VCaP (cell line): ENCODE measurements around the gene SMARCD1.

Experiments used
- H3K27ac ChIP-seq: fragments of 450-650 bp; 2 replicates; pipeline ENCODE4 v1.5.1; 2017
- CTCF ChIP-seq: fragments of 450-650 bp; conservative IDR thresholded peaks from 2 replicates; pipeline ENCODE4 v1.5.1; 2017; ENCODE audit warnings: mild to moderate bottlenecking, moderate library complexity

Gene SMARCD1

GRCh38 chr12:50090391-50090790, 5.2 kb downstream of the SMARCD1 start:
- H3K27ac ChIP-seq, result no peak overlapping the region
- TF ChIP-seq CTCF, result no peak

GRCh38 chr12:50097952-50098351, 12.8 kb downstream of the SMARCD1 start:
- H3K27ac ChIP-seq, result no peak overlapping the region
- no peak for TF ChIP-seq CTCF

GRCh38 chr12:50099302-50100008, 14.3 kb downstream of the SMARCD1 start:
- no peak for TF ChIP-seq CTCF
- H3K27ac ChIP-seq, result no peak overlapping the region

DNA sequence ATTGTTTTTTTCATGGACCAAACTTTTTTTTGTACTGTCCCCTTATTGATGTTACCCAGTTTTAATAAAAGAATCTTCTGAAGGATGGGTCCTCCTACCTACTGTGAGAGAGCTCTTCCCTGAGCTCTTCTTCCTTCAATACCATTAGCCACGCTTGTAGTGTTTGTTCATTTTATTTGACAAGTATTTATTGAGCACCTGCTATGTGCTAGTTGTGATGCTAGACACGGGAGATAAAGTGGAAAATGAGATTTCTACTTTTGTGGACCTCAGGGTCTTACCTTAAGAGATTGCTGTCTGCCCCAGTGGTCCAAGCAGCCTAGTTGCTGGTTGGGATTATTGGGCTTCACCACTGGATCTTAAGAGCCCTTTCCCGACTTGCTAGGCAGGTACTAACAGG, 15.4 kb downstream of the SMARCD1 start:
- TF ChIP-seq CTCF, result no peak
- no peak overlapping the region for H3K27ac ChIP-seq

- H3K27ac ChIP-seq, result no peak overlapping the region
Measured at GRCh38 chr12:50101663-50102062, 16.5 kb downstream of the SMARCD1 start.

GRCh38 chr12:50102131-50102531, 17.0 kb downstream of the SMARCD1 start:
- no peak overlapping the region for H3K27ac ChIP-seq
- TF ChIP-seq CTCF, result no peak

More at GRCh38 chr12:50101663-50102062, 16.5 kb downstream of the SMARCD1 start:
- peak; percentile 69 for TF ChIP-seq CTCF

DNA sequence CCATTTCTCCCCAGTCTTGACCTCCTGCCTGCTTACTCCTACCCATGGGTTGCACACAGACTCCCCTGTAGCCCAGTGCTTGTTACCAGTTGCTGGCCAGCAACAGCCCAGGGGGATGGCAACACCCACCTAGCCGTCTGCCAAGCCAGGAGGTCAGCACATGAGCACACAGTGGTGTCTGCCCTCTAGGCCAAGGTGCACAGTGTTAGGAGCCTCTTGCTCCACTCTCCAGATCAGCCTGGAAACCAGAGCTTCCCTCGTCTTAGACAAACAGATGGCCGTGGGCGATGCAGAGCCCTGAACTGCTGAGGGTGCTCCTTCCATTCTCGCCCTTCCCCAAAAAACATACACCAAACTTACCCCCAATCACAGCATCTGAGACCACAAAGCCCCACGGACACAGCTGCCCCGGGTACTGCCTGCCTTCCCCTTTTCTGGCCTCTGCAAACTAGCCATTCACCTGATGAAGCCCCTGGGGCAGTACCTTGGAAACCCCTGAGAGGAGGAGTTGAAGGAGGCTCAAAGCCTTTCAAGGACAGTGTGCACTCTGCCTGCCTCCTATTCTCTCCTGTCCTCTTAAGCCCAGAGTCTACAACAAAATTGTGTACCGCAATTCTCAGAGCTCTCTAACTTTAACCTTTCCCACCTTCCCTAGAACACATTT, 17.6 kb downstream of the SMARCD1 start:
- no peak for TF ChIP-seq CTCF
- no peak overlapping the region for H3K27ac ChIP-seq
